Activated naive CD8-positive, alpha-beta T cell treated with anti-CD3 and anti-CD28 coated beads for 36 hours (primary cell): ENCODE data around the gene CHERP. TPM values are rescaled to one million over a fixed set of nuclear protein-coding genes. Genes with fewer than 3 reads are reported as not detected.

Source experiments
- DNase-seq: peaks from one replicate; pipeline ENCODE4 v3.0.0; 2021
- H3K27ac Mint-ChIP-seq: one replicate; pipeline ENCODE4 v1.8.0; 2022; ENCODE audit warnings: mild to moderate bottlenecking, moderate library complexity, mixed read lengths
- H3K27me3 Mint-ChIP-seq: one replicate; pipeline ENCODE4 v1.8.0; 2022; ENCODE audit warnings: mild to moderate bottlenecking, mixed read lengths
- H3K36me3 Mint-ChIP-seq: one replicate; pipeline ENCODE4 v1.8.0; 2021; ENCODE audit warnings: mild to moderate bottlenecking, mixed read lengths
- H3K4me1 Mint-ChIP-seq: one replicate; pipeline ENCODE4 v1.8.0; 2021; ENCODE audit warnings: mixed read lengths
- H3K4me3 Mint-ChIP-seq: one replicate; pipeline ENCODE4 v1.8.0; 2022; ENCODE audit warnings: mild to moderate bottlenecking, moderate library complexity, mixed read lengths
- H3K9me3 Mint-ChIP-seq: one replicate; pipeline ENCODE4 v1.8.0; 2022; ENCODE audit warnings: mixed read lengths
- total RNA-seq, 2 experiments: library from RNA; stranded (reverse); gene quantifications; one replicate each; pipeline ENCODE4 v1.2.3, GENCODE V29; 2021

The CHERP gene
- total RNA-seq, 2 experiments from 2014 or later: 82.3 to 93.7 TPM

GRCh38 chr19:16536130-16536529, 6.1 kb downstream of the CHERP start:
- H3K9me3 Mint-ChIP-seq: no peaks in the 10 kb centered on the region
- no peak overlapping the region for H3K27ac Mint-ChIP-seq
- H3K4me3 Mint-ChIP-seq: no peak overlapping the region
- H3K36me3 Mint-ChIP-seq: peaks cover 46% of the 10 kb centered on the region
- no peak for DNase-seq
- no peaks in the 10 kb centered on the region for H3K27me3 Mint-ChIP-seq
- peaks cover 26% of the 10 kb centered on the region for H3K4me1 Mint-ChIP-seq

- no peak for DNase-seq
- Mint-ChIP-seq H3K4me3 (no peak overlapping the region), H3K27me3 (no peaks in the 10 kb centered on the region), H3K4me1 (peaks cover 24% of the 10 kb centered on the region), H3K36me3 (peaks cover 41% of the 10 kb centered on the region), H3K9me3 (no peaks in the 10 kb centered on the region), H3K27ac (no peak overlapping the region)
Observed at GRCh38 chr19:16535381-16535780, 6.9 kb downstream of the CHERP start.

- DNase-seq: no peak
- no peaks in the 10 kb centered on the region for H3K9me3 Mint-ChIP-seq
- no peak overlapping the region for H3K27ac Mint-ChIP-seq
- peaks cover 32% of the 10 kb centered on the region for H3K36me3 Mint-ChIP-seq
- peaks cover 6% of the 10 kb centered on the region for H3K4me1 Mint-ChIP-seq
- no peak overlapping the region for H3K4me3 Mint-ChIP-seq
- no peaks in the 10 kb centered on the region for H3K27me3 Mint-ChIP-seq
Observed at GRCh38 chr19:16532440-16533234, 9.6 kb downstream of the CHERP start.

- no peak for DNase-seq
- Mint-ChIP-seq H3K4me3 (no peak overlapping the region), H3K27me3 (no peaks in the 10 kb centered on the region), H3K4me1 (no peaks in the 10 kb centered on the region), H3K27ac (no peak overlapping the region), H3K9me3 (no peaks in the 10 kb centered on the region), H3K36me3 (peaks cover 33% of the 10 kb centered on the region)
Observed at GRCh38 chr19:16531380-16531669, 10.9 kb downstream of the CHERP start.

- peaks cover 30% of the 10 kb centered on the region for H3K36me3 Mint-ChIP-seq
- no peaks in the 10 kb centered on the region for H3K9me3 Mint-ChIP-seq
- H3K4me3 Mint-ChIP-seq: no peak overlapping the region
- no peak for DNase-seq
- H3K27ac Mint-ChIP-seq: no peak overlapping the region
- no peaks in the 10 kb centered on the region for H3K27me3 Mint-ChIP-seq
- H3K4me1 Mint-ChIP-seq: no peaks in the 10 kb centered on the region
Observed at GRCh38 chr19:16530540-16531379, 11.5 kb downstream of the CHERP start.

GRCh38 chr19:16529466-16530144, 12.6 kb downstream of the CHERP start:
- Mint-ChIP-seq H3K4me3 (no peak overlapping the region), H3K27ac (no peak overlapping the region)

GRCh38 chr19:16527971-16528521, 14.2 kb downstream of the CHERP start:
- H3K27ac Mint-ChIP-seq: peak overlapping the region; percentile 72
- no peaks in the 10 kb centered on the region for H3K4me1 Mint-ChIP-seq
- DNase-seq: peak; percentile 24
- H3K27me3 Mint-ChIP-seq: no peaks in the 10 kb centered on the region
- no peak overlapping the region for H3K4me3 Mint-ChIP-seq
- no peaks in the 10 kb centered on the region for H3K9me3 Mint-ChIP-seq
- peaks cover 29% of the 10 kb centered on the region for H3K36me3 Mint-ChIP-seq

More at GRCh38 chr19:16529466-16530144, 12.6 kb downstream of the CHERP start:
- H3K4me1 Mint-ChIP-seq: no peaks in the 10 kb centered on the region
- H3K27me3 Mint-ChIP-seq: no peaks in the 10 kb centered on the region
- DNase-seq: no peak
- no peaks in the 10 kb centered on the region for H3K9me3 Mint-ChIP-seq
- H3K36me3 Mint-ChIP-seq: peaks cover 27% of the 10 kb centered on the region

GRCh38 chr19:16527334-16527935, 14.8 kb downstream of the CHERP start:
- DNase-seq: no peak
- Mint-ChIP-seq H3K4me3 (no peak overlapping the region), H3K27ac (peak overlapping the region; percentile 5), H3K9me3 (no peaks in the 10 kb centered on the region), H3K27me3 (no peaks in the 10 kb centered on the region), H3K4me1 (no peaks in the 10 kb centered on the region), H3K36me3 (peaks cover 29% of the 10 kb centered on the region)

GRCh38 chr19:16525751-16526481, 16.3 kb downstream of the CHERP start:
- H3K9me3 Mint-ChIP-seq: no peaks in the 10 kb centered on the region
- H3K4me1 Mint-ChIP-seq: no peaks in the 10 kb centered on the region
- peaks cover 26% of the 10 kb centered on the region for H3K36me3 Mint-ChIP-seq
- no peak overlapping the region for H3K4me3 Mint-ChIP-seq
- no peaks in the 10 kb centered on the region for H3K27me3 Mint-ChIP-seq
- no peak overlapping the region for H3K27ac Mint-ChIP-seq
- DNase-seq: no peak

GRCh38 chr19:16524991-16525734, 17.1 kb downstream of the CHERP start:
- Mint-ChIP-seq H3K36me3 (peaks cover 28% of the 10 kb centered on the region), H3K4me3 (no peak overlapping the region), H3K27ac (no peak overlapping the region), H3K27me3 (no peaks in the 10 kb centered on the region), H3K4me1 (no peaks in the 10 kb centered on the region), H3K9me3 (no peaks in the 10 kb centered on the region)
- DNase-seq: no peak

GRCh38 chr19:16522559-16523377, 19.5 kb downstream of the CHERP start:
- DNase-seq: no peak
- Mint-ChIP-seq H3K9me3 (no peaks in the 10 kb centered on the region), H3K27ac (no peak overlapping the region), H3K36me3 (peaks cover 30% of the 10 kb centered on the region), H3K4me3 (no peak overlapping the region), H3K4me1 (no peaks in the 10 kb centered on the region), H3K27me3 (no peaks in the 10 kb centered on the region)

GRCh38 chr19:16521715-16522289, 20.4 kb downstream of the CHERP start:
- Mint-ChIP-seq H3K4me1 (no peaks in the 10 kb centered on the region), H3K36me3 (peaks cover 26% of the 10 kb centered on the region), H3K4me3 (no peak overlapping the region), H3K27ac (no peak overlapping the region), H3K9me3 (no peaks in the 10 kb centered on the region), H3K27me3 (no peaks in the 10 kb centered on the region)
- DNase-seq: no peak
